Epithelial cell of proximal tubule (primary cell): ENCODE measurements around the gene PGD. TPM values are rescaled to one million over a fixed set of nuclear protein-coding genes. Genes with fewer than 3 reads are reported as not detected.
"Not testable (repeated sequence)": the region's sequence is repeated elsewhere in the genome, so short reads cannot be mapped to it uniquely, and the experiment has no call there.

Source experiments
- DNase-seq: peaks from one replicate; pipeline ENCODE4 v3.0.0-alpha.2; 2011; ENCODE audit warnings: low read depth
- H3K4me3 ChIP-seq: 2 replicates; pipeline ENCODE4 v1.5.1; 2011; ENCODE audit warnings: low read depth, mild to moderate bottlenecking, low read length
- total RNA-seq: library from RNA; depleted of rRNA; stranded (reverse); fragments of >200 nt; gene quantifications from 2 replicates; pipeline ENCODE4 v1.2.3, GENCODE V29; 2015
- TF ChIP-seq, protein P1 (sequence below): conservative IDR thresholded peaks from 2 replicates; pipeline ENCODE4 v1.5.1; 2012; ENCODE audit warnings: low read depth, mild to moderate bottlenecking, low read length

PGD gene
- total RNA-seq, 1 donor from 2014 or later = 231 TPM

DNA sequence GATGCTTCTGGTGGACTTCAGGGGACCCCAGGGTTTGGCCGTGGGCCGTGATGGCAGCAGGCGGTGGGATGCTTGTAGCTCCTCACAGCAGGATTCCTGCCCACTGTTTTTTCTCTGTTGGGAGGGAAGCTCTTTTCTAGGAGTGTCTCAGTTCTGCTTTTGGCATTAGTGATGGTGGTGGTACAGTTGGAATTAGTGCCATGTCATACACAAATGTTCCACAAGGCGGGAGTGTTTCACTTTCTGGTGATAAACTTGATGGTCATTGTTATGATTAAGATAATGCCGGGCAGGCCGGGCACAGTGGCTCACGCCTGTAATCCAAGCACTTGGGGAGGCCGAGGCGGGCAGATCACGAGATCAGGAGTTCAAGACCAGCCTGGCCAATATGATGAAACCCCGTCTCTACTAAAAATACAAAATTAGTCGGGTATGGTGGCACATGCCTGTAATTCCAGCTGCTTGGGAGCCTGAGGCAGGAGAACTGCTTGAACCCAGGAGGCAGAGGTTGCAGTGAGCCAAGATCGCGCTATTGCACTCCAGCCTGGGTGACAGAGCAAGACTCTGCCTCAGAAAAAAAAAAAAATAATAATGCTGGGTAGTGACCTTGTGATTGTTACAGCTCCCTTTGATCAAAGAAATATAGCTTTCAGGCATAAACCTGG is 21.4 kb upstream of the PGD start:
- not testable (repeated sequence) for H3K4me3 ChIP-seq, DNase-seq
- TF ChIP-seq, protein P1, sequence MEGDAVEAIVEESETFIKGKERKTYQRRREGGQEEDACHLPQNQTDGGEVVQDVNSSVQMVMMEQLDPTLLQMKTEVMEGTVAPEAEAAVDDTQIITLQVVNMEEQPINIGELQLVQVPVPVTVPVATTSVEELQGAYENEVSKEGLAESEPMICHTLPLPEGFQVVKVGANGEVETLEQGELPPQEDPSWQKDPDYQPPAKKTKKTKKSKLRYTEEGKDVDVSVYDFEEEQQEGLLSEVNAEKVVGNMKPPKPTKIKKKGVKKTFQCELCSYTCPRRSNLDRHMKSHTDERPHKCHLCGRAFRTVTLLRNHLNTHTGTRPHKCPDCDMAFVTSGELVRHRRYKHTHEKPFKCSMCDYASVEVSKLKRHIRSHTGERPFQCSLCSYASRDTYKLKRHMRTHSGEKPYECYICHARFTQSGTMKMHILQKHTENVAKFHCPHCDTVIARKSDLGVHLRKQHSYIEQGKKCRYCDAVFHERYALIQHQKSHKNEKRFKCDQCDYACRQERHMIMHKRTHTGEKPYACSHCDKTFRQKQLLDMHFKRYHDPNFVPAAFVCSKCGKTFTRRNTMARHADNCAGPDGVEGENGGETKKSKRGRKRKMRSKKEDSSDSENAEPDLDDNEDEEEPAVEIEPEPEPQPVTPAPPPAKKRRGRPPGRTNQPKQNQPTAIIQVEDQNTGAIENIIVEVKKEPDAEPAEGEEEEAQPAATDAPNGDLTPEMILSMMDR = peak; percentile 65

DNA sequence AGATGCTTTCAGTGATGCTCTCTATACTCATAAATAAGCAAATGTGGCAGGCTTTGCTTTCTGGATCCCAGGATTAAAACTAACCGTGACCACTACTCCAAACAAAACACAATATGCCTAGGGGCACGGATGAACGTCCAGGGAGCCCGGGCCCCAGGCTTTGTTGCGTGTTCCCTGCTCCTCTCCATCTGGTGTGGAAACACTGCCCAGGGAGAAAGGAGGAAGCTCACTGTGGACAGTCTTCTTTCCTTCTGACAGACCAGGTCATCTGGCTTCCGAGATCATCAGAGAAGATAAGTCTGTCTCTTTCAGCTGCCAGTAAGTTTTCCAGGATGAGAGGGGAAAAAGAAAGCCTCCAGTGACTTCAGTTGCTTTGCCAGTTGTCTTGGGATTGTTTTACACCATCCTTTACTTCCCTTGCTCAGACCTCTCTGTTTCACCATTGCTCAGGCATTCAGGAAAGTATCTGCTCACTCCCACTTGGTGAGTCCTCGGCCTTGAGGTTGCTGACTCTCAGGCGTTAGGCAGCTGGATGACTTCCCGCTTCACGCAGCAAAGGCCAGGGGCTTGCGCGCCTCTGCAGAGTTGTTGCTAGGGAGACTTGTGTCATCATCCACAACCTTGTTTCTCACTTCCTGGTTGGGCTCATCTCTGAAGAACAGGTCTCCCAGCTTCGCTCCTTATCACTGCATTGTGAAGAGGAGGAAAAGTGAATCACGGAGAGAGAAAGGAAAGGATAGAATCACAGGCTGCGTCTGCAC is 20.6 kb upstream of the PGD start:
- no peak overlapping the region for H3K4me3 ChIP-seq
- TF ChIP-seq, protein P1 = no peak
- DNase-seq = no peak

DNA sequence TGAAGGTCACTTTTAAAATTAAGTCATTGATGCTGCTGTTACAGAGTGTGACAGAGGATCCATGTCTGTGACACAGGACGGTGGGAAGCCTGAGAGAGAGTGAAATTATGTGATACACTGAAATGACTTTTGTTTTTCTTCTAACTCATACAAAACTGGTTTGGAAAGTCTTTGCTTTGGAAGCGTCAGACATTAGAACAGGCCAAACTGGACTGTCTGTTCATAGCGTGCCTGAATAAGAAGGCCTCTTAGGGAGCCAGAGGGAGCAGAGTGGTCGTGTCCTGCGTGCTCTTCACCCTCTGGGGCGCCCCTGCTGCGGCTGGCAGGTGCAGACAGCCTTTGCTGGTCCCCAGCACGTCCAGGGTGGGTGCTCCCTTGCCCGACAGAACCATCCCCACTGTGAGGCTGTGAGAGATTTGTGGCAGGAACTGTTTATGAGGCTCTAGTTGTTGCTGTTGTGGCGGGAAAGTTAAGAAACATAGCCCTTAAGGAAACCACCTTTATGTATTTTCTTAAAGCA is 19.7 kb upstream of the PGD start:
- DNase-seq = no peak
- no peak overlapping the region for H3K4me3 ChIP-seq
- TF ChIP-seq, protein P1 = no peak

DNA sequence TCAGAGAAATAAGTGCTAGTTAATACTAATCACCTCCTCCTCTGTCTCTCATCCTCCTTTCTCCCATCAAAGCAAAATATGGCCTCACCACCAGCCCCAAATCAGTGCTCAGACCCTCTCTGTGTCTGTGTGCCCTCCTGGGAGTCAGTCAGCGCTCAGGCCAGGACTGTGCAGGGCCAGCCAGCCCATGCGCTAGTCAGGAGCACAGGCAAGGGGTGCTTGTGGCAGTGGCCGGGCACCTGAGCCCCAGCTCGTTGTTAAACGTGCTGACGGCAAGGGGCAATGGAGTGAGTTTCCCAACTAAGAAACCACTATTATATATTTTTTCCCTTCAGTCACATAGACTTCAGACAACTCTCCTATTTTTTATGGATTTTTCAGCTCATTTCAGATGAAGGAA is 19.2 kb upstream of the PGD start:
- no peak overlapping the region for H3K4me3 ChIP-seq
- no peak for DNase-seq
- TF ChIP-seq, protein P1 = no peak

DNA sequence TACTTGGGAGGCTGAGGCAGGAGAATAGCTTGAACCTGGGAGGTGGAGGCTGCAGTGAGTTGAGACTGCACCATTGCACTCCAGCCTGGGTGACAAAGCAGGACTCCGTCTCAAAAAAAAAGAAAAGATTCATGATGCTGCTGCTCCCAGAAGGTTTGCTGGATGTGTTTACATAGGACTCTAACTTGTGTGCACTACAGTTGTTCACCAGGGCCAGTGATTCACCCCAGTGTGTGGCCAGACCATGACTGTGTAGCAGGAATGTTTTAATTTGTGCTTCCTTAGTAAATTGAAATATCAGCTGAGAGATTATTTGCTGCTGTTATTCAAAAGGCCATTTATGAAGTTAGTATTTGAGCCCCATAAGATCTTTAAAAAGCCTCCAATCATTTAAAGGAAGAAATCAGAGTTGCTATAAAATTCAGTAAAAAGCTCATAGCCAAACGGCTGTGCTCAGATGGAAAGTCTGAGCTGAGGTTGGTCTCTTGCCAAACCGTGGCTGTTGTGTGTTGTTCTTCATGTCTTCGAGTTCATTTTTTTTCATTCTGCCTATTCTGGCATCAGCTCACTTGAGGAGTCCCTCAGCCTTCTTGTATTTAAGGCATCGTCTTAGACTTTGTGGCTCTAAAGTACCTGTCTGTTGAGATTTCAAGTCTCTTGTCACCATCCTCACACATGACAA is 18.1 kb upstream of the PGD start:
- DNase-seq = no peak
- no peak overlapping the region for H3K4me3 ChIP-seq
- TF ChIP-seq, protein P1 = no peak

DNA sequence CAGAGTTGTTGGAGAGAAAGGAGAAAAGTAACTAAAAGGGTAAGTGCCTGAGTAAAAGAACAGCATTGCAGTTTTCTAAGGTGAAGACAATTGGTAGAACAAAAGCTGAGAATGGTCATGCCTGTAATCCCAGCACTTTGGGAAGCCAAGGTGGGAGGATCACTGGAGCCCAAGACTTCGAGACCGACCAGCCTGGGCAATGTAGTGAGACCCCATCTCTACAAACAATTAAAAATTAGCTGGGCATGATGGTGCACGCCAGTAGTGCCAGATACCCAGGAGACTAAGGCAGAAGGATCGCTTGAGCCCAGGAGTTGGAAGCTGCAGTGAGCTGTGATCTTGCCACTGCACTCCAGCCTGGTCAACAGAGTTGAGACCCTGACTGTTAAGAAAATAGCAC is 15.2 kb upstream of the PGD start:
- DNase-seq = no peak

More for the DNA sequence above, 15.2 kb upstream of the PGD start:
- TF ChIP-seq, protein P1 = no peak
- H3K4me3 ChIP-seq = no peak overlapping the region
